Liver (tissue), 9 donors: Measurements from ENCODE around the gene SUGP2. TPM values are rescaled to one million over a fixed set of nuclear protein-coding genes. Genes with fewer than 3 reads are reported as not detected.

Experiments used
- DNase-seq: peaks from one replicate; pipeline ENCODE4 v3.0.0-alpha.2; 2017; ENCODE audit warnings: low spot score
- H3K27ac ChIP-seq, 2 donors: one replicate each; pipeline ENCODE4 v1.7.0; 2013; ENCODE audit warnings: inconsistent platforms in 2 of 2, low read length in 2 of 2, control low read depth in 1 of 2, low read depth in 1 of 2, mild to moderate bottlenecking in 1 of 2
- H3K27me3 ChIP-seq, 4 donors: one replicate each; pipeline versions ENCODE4 v1.6.1 to v1.7.0; 2013; ENCODE audit warnings: low read length in 3 of 4, inconsistent platforms in 1 of 4, mild to moderate bottlenecking in 1 of 4, moderate library complexity in 1 of 4; ENCODE audit not compliant: control insufficient read depth in 4 of 4, insufficient read depth in 4 of 4
- H3K36me3 ChIP-seq, 4 donors: one replicate each; pipeline versions ENCODE4 v1.6.1 to v1.7.0; 2013; ENCODE audit warnings: low read length in 3 of 4, mild to moderate bottlenecking in 3 of 4, low read depth in 1 of 4, moderate library complexity in 1 of 4; ENCODE audit not compliant: control insufficient read depth in 4 of 4, insufficient read depth in 3 of 4
- H3K4me1 ChIP-seq, 4 donors: one replicate each; pipeline versions ENCODE4 v1.6.1 to v1.7.0; 2013; ENCODE audit warnings: low read length in 3 of 4, mild to moderate bottlenecking in 3 of 4, moderate library complexity in 1 of 4; ENCODE audit not compliant: control insufficient read depth in 4 of 4, insufficient read depth in 4 of 4
- H3K4me3 ChIP-seq, 3 donors: one replicate each; pipeline versions ENCODE4 v1.6.1 to v1.7.0; 2013; ENCODE audit warnings: low read length in 3 of 3, control low read depth in 1 of 3, low read depth in 1 of 3, mild to moderate bottlenecking in 1 of 3
- H3K9ac ChIP-seq, 2 donors: one replicate each; pipeline ENCODE4 v1.7.0; 2013; ENCODE audit warnings: low read length in 2 of 2, mild to moderate bottlenecking in 2 of 2, moderate library complexity in 2 of 2, control low read depth in 1 of 2, low read depth in 1 of 2
- H3K9me3 ChIP-seq, 4 donors: one replicate each; pipeline versions ENCODE4 v1.6.1 to v1.7.0; 2013; ENCODE audit warnings: low read length in 3 of 4; ENCODE audit not compliant: control insufficient read depth in 4 of 4
- EGR1 ChIP-seq, 2 donors: IDR thresholded peaks; 2 replicates each; pipeline ENCODE4 v1.6.1; 2016 to 2018; ENCODE audit warnings: antibody characterized with exemption in 2 of 2, low read depth in 2 of 2
- FOXA1 ChIP-seq: IDR thresholded peaks from 2 replicates; pipeline ENCODE4 v1.6.1; 2016; ENCODE audit warnings: antibody characterized with exemption
- FOXA2 ChIP-seq: IDR thresholded peaks from 2 replicates; pipeline ENCODE4 v1.6.1; 2016; ENCODE audit warnings: antibody characterized with exemption
- HNF4A ChIP-seq, 2 donors: conservative IDR thresholded peaks; 2 replicates each; pipeline ENCODE4 v1.6.1; 2016; ENCODE audit warnings: antibody characterized with exemption in 2 of 2, mild to moderate bottlenecking in 2 of 2
- JUND ChIP-seq, 2 donors: IDR thresholded peaks; 2 replicates each; pipeline ENCODE4 v1.6.1; 2016; ENCODE audit warnings: antibody characterized with exemption in 2 of 2
- NR2F2 ChIP-seq: IDR thresholded peaks from 2 replicates; pipeline ENCODE4 v1.6.1; 2016; ENCODE audit warnings: antibody characterized with exemption
- RXRA ChIP-seq, 2 donors: IDR thresholded peaks; 2 replicates each; pipeline ENCODE4 v1.6.1; 2017 to 2018; ENCODE audit warnings: antibody characterized with exemption in 2 of 2, mild to moderate bottlenecking in 1 of 2
- SP1 ChIP-seq: IDR thresholded peaks from 2 replicates; pipeline ENCODE4 v1.6.1; 2018; ENCODE audit warnings: antibody characterized with exemption, mild to moderate bottlenecking
- TAF1 ChIP-seq: conservative IDR thresholded peaks from 2 replicates; pipeline ENCODE4 v1.6.1; 2016; ENCODE audit warnings: antibody characterized with exemption, mild to moderate bottlenecking
- YY1 ChIP-seq: IDR thresholded peaks from 2 replicates; pipeline ENCODE4 v1.6.1; 2016; ENCODE audit warnings: antibody characterized with exemption, mild to moderate bottlenecking
- WGBS: extraction: QIAGEN DNeasy Blood & Tissue Kit; methylation state at CpG from one replicate; pipeline ENCODE4 v1.1.7; 2013; 5-methylcytosine and 5-hydroxymethylcytosine counted together
- polyA plus RNA-seq, 2 donors: library from polyadenylated mRNA; stranded (reverse) in 1 of 2; unstranded in 1 of 2; fragments of 200-250 nt in 1 of 2; fragments of >200 nt in 1 of 2; fragmentation: Nextera tagmentation in 1 of 2; extraction: Ambion mirVana in 1 of 2; gene quantifications; one replicate each; pipeline versions ENCODE4 v1.2.1 to v1.2.3, GENCODE V29; 2013 to 2015
- total RNA-seq, 2 donors: library from RNA; depleted of rRNA; stranded (reverse); fragments of >200 nt; gene quantifications; one replicate each; pipeline ENCODE4 v1.2.3, GENCODE V29; 2014
- TF ChIP-seq, protein P1 (sequence below): IDR thresholded peaks from 2 replicates; pipeline ENCODE4 v1.6.1; 2016; ENCODE audit warnings: antibody characterized with exemption
- TF ChIP-seq, protein P2 (sequence below): fragments of 150-350 bp; IDR thresholded peaks from 2 replicates; pipeline ENCODE4 v1.5.1; 2017; ENCODE audit warnings: improper control_type of control experiment, low read depth, low read length; ENCODE audit not compliant: missing input control
- TF ChIP-seq, protein P3 (sequence below): IDR thresholded peaks from 2 replicates; pipeline ENCODE4 v1.6.1; 2016; ENCODE audit warnings: antibody characterized with exemption
- TF ChIP-seq, protein P4 (sequence below): IDR thresholded peaks from 2 replicates; pipeline ENCODE4 v1.6.1; 2016; ENCODE audit warnings: antibody characterized with exemption, mild to moderate bottlenecking
- donor health status: healthy.
- donor health status: healthy.
- donor health status: healthy.
- donor health status: healthy.
- donor health status: healthy.

The SUGP2 gene
- total and polyA plus RNA-seq, 4 donors: 9.6 to 29.0 (median 19.2) TPM

DNA sequence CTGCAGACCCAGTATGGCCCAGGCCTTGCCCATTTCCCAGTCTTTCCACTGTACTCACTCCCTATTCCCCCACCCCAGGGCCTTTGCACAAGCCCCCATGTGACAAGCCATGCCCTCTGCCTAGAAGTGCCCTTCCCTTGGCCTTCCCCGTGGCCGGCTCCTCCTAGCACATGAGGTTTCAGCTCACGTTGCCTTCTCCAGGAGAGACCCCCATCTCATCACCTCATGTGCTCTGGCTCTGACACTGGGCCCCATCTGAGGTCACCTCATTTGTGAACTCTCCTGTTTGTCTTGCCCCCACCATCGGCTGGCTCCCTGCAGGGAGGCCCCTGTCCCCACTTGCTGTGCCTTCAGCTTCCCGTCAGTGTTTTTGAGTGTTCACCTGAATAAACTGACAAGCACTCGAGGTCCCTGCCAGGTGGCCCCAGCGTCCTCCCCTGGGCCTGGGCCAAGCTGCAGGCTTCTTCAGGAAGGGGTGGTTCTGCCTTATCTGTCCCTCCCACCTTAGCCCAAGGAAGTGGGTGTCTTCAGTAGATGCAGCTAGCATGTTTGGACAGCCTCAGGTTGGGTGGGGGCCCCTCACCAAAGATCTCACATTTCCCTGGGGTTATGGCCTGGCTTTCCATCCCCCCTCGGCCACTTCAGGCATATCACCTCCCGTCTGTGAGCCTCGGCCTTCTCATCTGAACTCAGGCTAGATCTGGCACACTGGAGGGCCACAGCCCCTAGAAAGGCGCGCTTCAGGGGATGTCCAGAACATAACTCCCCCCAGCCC lies 26.7 kb upstream of the SUGP2 start:
- DNase-seq: peak; percentile 82
- Histone ChIP-seq H3K27ac (peak overlapping the region; percentile 23 to 32), H3K4me1 (peaks cover 18 to 94% (median 76%) of the 10 kb centered on the region in 4 donors)

DNA sequence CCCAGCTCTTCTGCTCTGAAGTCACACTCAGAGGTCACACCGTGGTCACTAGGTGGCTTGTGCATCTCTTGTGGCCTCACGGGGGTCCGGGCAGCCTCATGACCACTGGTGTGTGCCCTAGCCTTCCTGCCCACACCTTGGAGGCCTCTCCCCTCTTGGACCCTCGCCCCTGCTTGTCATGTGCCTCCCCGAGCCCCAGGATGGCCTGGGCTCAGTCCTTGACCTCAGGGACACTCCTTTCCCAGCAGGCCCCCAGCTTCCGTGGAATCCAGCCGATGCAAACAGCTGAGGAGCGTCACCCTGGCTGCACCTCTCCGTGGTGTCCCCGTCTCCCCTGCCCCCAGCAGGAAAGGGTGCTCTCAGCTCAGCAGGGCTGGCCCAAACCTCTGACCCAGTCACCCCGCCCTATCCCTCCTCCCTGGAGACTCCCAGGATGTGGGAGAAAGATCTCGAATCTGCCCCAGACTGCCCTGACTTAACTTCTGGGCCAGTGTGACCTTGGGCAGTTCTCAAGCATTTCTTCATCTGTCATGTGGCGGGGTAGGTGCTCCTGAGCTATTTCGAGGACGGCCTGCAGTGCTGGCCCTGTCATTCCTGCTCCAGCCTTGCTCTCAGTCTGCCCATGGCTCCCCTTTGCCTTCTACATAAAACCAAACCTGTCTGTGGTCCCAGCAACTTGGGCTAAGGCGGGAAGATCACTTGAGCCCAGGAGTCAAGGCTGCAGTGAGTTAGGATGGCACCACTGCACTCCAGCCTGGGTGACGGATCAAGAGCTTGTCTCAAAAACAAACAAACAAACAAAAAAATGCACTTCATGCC lies 25.9 kb upstream of the SUGP2 start:
- Histone ChIP-seq H3K4me3 (no peak overlapping the region), H3K27me3 (no peaks in the 10 kb centered on the region), H3K36me3 (peaks cover 0 to 14% (median 11%) of the 10 kb centered on the region in 4 donors), H3K9ac (no peak overlapping the region), H3K9me3 (no peaks in the 10 kb centered on the region), H3K4me1 (peaks cover 18 to 94% (median 80%) of the 10 kb centered on the region in 4 donors), H3K27ac (peak overlapping the region; percentile 23 to 32)
- peak; percentile 67 for DNase-seq
- 70% methylated on average over 17 of the region's 17 CpGs for WGBS
- no peak for TF ChIP-seq NR2F2
- TF ChIP-seq RXRA (IDR thresholded peaks at IDR 0.05): peak in 1 of 2 donors; percentile 31

More for the DNA sequence above, 26.7 kb upstream of the SUGP2 start:
- Histone ChIP-seq H3K9ac (no peak overlapping the region), H3K27me3 (no peaks in the 10 kb centered on the region), H3K4me3 (no peak overlapping the region), H3K9me3 (no peaks in the 10 kb centered on the region), H3K36me3 (peaks cover 0 to 11% (median 7%) of the 10 kb centered on the region in 4 donors)
- TF ChIP-seq YY1 (no peak), FOXA1 (no peak), JUND (IDR thresholded peaks at IDR 0.05) (no peak), RXRA (IDR thresholded peaks at IDR 0.05) (no peak), FOXA2 (no peak), HNF4A (conservative IDR thresholded peaks at IDR 0.05) (no peak), EGR1 (IDR thresholded peaks at IDR 0.05; ENCODE audit: low read depth in 2 of 2) (no peak), NR2F2 (no peak), TAF1 (no peak)
- TF ChIP-seq, protein P1, sequence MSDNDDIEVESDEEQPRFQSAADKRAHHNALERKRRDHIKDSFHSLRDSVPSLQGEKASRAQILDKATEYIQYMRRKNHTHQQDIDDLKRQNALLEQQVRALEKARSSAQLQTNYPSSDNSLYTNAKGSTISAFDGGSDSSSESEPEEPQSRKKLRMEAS: no peak
- TF ChIP-seq, protein P2, sequence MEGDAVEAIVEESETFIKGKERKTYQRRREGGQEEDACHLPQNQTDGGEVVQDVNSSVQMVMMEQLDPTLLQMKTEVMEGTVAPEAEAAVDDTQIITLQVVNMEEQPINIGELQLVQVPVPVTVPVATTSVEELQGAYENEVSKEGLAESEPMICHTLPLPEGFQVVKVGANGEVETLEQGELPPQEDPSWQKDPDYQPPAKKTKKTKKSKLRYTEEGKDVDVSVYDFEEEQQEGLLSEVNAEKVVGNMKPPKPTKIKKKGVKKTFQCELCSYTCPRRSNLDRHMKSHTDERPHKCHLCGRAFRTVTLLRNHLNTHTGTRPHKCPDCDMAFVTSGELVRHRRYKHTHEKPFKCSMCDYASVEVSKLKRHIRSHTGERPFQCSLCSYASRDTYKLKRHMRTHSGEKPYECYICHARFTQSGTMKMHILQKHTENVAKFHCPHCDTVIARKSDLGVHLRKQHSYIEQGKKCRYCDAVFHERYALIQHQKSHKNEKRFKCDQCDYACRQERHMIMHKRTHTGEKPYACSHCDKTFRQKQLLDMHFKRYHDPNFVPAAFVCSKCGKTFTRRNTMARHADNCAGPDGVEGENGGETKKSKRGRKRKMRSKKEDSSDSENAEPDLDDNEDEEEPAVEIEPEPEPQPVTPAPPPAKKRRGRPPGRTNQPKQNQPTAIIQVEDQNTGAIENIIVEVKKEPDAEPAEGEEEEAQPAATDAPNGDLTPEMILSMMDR: no peak
- whole genome bisulfite sequencing: 72% methylated on average over 12 of the region's 12 CpGs

DNA sequence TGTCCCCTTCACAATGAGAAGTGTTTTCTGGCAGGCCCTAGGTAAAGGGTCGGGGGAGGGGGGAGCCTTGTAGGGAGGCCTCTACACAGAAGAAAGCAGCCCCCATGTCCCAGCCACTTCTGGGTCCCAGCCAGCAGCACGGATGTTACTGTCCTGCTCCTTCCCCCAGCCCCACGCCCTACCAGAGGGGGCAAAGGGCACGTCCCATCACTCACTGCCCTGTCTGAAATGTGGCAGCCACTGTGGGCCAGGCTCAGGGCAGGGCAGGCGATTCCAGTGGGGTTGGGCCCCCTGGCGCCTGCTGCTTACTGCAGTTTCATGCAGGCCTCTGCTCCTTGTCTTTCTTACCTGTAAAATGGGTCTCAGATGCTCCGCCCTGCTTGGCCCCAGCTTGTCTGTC lies 24.4 kb upstream of the SUGP2 start:
- H3K27me3 ChIP-seq: no peaks in the 10 kb centered on the region
- peaks cover 18 to 94% (median 83%) of the 10 kb centered on the region in 4 donors for H3K4me1 ChIP-seq
- WGBS: 69% methylated on average over 7 of the region's 7 CpGs
- H3K9me3 ChIP-seq: no peaks in the 10 kb centered on the region
- DNase-seq: no peak
- peaks cover 0 to 14% (median 11%) of the 10 kb centered on the region in 4 donors for H3K36me3 ChIP-seq
- H3K27ac ChIP-seq: no peak overlapping the region
- H3K4me3 ChIP-seq: no peak overlapping the region
- no peak overlapping the region for H3K9ac ChIP-seq
- no peak for TF ChIP-seq EGR1 (IDR thresholded peaks at IDR 0.05; ENCODE audit: low read depth in 2 of 2)
- no peak for TF ChIP-seq RXRA (IDR thresholded peaks at IDR 0.05)
- TF ChIP-seq, protein P2: no peak
- no peak for TF ChIP-seq SP1
- TF ChIP-seq YY1: no peak
- TF ChIP-seq HNF4A (conservative IDR thresholded peaks at IDR 0.05): no peak
- TF ChIP-seq, protein P3, sequence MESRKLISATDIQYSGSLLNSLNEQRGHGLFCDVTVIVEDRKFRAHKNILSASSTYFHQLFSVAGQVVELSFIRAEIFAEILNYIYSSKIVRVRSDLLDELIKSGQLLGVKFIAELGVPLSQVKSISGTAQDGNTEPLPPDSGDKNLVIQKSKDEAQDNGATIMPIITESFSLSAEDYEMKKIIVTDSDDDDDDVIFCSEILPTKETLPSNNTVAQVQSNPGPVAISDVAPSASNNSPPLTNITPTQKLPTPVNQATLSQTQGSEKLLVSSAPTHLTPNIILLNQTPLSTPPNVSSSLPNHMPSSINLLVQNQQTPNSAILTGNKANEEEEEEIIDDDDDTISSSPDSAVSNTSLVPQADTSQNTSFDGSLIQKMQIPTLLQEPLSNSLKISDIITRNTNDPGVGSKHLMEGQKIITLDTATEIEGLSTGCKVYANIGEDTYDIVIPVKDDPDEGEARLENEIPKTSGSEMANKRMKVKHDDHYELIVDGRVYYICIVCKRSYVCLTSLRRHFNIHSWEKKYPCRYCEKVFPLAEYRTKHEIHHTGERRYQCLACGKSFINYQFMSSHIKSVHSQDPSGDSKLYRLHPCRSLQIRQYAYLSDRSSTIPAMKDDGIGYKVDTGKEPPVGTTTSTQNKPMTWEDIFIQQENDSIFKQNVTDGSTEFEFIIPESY: no peak
- TF ChIP-seq, protein P4, sequence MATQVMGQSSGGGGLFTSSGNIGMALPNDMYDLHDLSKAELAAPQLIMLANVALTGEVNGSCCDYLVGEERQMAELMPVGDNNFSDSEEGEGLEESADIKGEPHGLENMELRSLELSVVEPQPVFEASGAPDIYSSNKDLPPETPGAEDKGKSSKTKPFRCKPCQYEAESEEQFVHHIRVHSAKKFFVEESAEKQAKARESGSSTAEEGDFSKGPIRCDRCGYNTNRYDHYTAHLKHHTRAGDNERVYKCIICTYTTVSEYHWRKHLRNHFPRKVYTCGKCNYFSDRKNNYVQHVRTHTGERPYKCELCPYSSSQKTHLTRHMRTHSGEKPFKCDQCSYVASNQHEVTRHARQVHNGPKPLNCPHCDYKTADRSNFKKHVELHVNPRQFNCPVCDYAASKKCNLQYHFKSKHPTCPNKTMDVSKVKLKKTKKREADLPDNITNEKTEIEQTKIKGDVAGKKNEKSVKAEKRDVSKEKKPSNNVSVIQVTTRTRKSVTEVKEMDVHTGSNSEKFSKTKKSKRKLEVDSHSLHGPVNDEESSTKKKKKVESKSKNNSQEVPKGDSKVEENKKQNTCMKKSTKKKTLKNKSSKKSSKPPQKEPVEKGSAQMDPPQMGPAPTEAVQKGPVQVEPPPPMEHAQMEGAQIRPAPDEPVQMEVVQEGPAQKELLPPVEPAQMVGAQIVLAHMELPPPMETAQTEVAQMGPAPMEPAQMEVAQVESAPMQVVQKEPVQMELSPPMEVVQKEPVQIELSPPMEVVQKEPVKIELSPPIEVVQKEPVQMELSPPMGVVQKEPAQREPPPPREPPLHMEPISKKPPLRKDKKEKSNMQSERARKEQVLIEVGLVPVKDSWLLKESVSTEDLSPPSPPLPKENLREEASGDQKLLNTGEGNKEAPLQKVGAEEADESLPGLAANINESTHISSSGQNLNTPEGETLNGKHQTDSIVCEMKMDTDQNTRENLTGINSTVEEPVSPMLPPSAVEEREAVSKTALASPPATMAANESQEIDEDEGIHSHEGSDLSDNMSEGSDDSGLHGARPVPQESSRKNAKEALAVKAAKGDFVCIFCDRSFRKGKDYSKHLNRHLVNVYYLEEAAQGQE: no peak
- no peak for TF ChIP-seq FOXA1
